ENCODE measurements around the gene GTSE1.

The GTSE1 gene

GRCh38 chr22:46288846-46289243 is 7.8 kb upstream of the GTSE1 start:
- H3K27me3 ChIP-seq (ENCODE audit: control insufficient read depth, insufficient read depth, low read length): no peaks in the 10 kb centered on the region
- H3K4me1 ChIP-seq (ENCODE audit: control insufficient read depth, insufficient read depth, low read length): no peaks in the 10 kb centered on the region
- H3K9ac ChIP-seq (ENCODE audit: low read depth, low read length): no peak overlapping the region
- H3K36me3 ChIP-seq (ENCODE audit: control insufficient read depth, insufficient read depth, low read length): peaks cover 17% of the 10 kb centered on the region
- H3K9me3 ChIP-seq (ENCODE audit: control insufficient read depth, insufficient read depth, low read length): no peaks in the 10 kb centered on the region
- no peak overlapping the region for H3K4me3 ChIP-seq (ENCODE audit: low read depth, low read length)
- H3K27ac ChIP-seq (ENCODE audit: low read depth, low read length): no peak overlapping the region

- Histone ChIP-seq H3K9ac (ENCODE audit: low read depth, low read length) (no peak overlapping the region), H3K9me3 (ENCODE audit: control insufficient read depth, insufficient read depth, low read length) (no peaks in the 10 kb centered on the region), H3K27ac (ENCODE audit: low read depth, low read length) (no peak overlapping the region), H3K36me3 (ENCODE audit: control insufficient read depth, insufficient read depth, low read length) (peaks cover 12% of the 10 kb centered on the region), H3K27me3 (ENCODE audit: control insufficient read depth, insufficient read depth, low read length) (no peaks in the 10 kb centered on the region), H3K4me3 (ENCODE audit: low read depth, low read length) (no peak overlapping the region), H3K4me1 (ENCODE audit: control insufficient read depth, insufficient read depth, low read length) (no peaks in the 10 kb centered on the region)
These were observed 7.3 kb upstream of the GTSE1 start for GRCh38 chr22:46289244-46289891.

- no peak overlapping the region for H3K9ac ChIP-seq (ENCODE audit: low read depth, low read length)
- H3K27me3 ChIP-seq (ENCODE audit: control insufficient read depth, insufficient read depth, low read length): no peaks in the 10 kb centered on the region
- H3K9me3 ChIP-seq (ENCODE audit: control insufficient read depth, insufficient read depth, low read length): no peaks in the 10 kb centered on the region
- no peaks in the 10 kb centered on the region for H3K4me1 ChIP-seq (ENCODE audit: control insufficient read depth, insufficient read depth, low read length)
- H3K4me3 ChIP-seq (ENCODE audit: low read depth, low read length): no peak overlapping the region
- H3K27ac ChIP-seq (ENCODE audit: low read depth, low read length): no peak overlapping the region
- H3K36me3 ChIP-seq (ENCODE audit: control insufficient read depth, insufficient read depth, low read length): peaks cover 4% of the 10 kb centered on the region
These were observed 6.4 kb upstream of the GTSE1 start for GRCh38 chr22:46290121-46290842.

DNA sequence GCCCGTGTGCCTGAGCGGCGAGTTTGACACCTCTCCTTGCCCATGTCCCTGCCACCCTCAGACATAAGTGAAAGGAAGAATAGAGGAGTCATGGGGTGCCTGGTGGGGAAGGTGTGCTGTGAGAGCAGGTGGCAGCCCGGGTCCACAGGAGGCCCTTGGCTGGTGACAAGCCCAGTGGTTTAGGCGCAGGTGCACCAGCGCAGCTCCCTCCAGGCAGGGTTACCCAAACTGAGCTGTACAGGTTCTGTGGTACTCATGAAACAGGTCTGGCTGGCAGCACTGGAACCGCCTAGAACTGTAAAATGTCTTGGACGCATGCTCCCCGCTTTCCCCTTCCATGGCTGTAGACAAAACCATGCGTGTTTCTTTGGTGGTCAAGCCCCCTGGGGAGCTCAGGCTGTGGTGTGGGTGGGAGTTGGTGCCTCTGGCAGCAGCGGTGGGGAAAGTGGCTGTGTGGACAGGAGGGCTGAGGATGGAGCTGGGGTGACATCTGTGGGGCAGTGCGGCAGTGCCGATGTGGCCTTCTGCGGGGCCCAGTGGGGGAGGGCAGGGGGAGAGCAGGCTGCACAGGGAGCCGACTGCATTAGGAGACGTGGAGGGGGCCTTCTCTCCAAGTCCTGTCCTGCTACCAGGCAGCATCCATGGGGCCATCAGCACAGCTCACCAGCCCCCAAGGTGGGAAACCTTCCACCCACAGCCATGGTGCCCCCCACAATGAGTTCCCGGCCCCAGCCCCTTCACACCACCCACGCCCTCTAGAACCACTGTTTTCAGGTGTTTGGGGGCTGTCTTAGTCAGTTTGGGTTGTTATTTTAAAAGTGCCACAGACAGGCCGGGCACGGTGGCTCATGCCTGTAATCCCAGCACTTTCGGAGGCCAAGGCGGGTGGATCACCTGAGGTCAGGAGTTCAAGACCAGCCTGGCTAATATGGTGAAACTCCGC is 5.6 kb upstream of the GTSE1 start:
- Histone ChIP-seq H3K9ac (ENCODE audit: low read depth, low read length) (no peak overlapping the region), H3K4me3 (ENCODE audit: low read depth, low read length) (no peak overlapping the region), H3K4me1 (ENCODE audit: control insufficient read depth, insufficient read depth, low read length) (peaks cover 6% of the 10 kb centered on the region; the same call in 1 of the 2 replicates), H3K27me3 (ENCODE audit: control insufficient read depth, insufficient read depth, low read length) (no peaks in the 10 kb centered on the region), H3K27ac (ENCODE audit: low read depth, low read length) (no peak overlapping the region), H3K9me3 (ENCODE audit: control insufficient read depth, insufficient read depth, low read length) (no peaks in the 10 kb centered on the region), H3K36me3 (ENCODE audit: control insufficient read depth, insufficient read depth, low read length) (peaks cover under 1% of the 10 kb centered on the region; the same call in 1 of the 2 replicates)

GRCh38 chr22:46292173-46292572 is 4.5 kb upstream of the GTSE1 start:
- H3K27ac ChIP-seq (ENCODE audit: low read depth, low read length): no peak overlapping the region
- no peaks in the 10 kb centered on the region for H3K27me3 ChIP-seq (ENCODE audit: control insufficient read depth, insufficient read depth, low read length)
- no peak overlapping the region for H3K9ac ChIP-seq (ENCODE audit: low read depth, low read length)
- H3K9me3 ChIP-seq (ENCODE audit: control insufficient read depth, insufficient read depth, low read length): no peaks in the 10 kb centered on the region
- H3K36me3 ChIP-seq (ENCODE audit: control insufficient read depth, insufficient read depth, low read length): no peaks in the 10 kb centered on the region; the same call in 1 of the 2 replicates
- peaks cover 6% of the 10 kb centered on the region; the same call in 1 of the 2 replicates for H3K4me1 ChIP-seq (ENCODE audit: control insufficient read depth, insufficient read depth, low read length)
- no peak overlapping the region for H3K4me3 ChIP-seq (ENCODE audit: low read depth, low read length)

- H3K27me3 ChIP-seq (ENCODE audit: control insufficient read depth, insufficient read depth, low read length): no peaks in the 10 kb centered on the region
- no peak overlapping the region for H3K27ac ChIP-seq (ENCODE audit: low read depth, low read length)
- peaks cover 6% of the 10 kb centered on the region; the same call in 1 of the 2 replicates for H3K4me1 ChIP-seq (ENCODE audit: control insufficient read depth, insufficient read depth, low read length)
- H3K36me3 ChIP-seq (ENCODE audit: control insufficient read depth, insufficient read depth, low read length): no peaks in the 10 kb centered on the region; the same call in 1 of the 2 replicates
- no peaks in the 10 kb centered on the region for H3K9me3 ChIP-seq (ENCODE audit: control insufficient read depth, insufficient read depth, low read length)
- no peak overlapping the region for H3K9ac ChIP-seq (ENCODE audit: low read depth, low read length)
- no peak overlapping the region for H3K4me3 ChIP-seq (ENCODE audit: low read depth, low read length)
These were observed 3.9 kb upstream of the GTSE1 start for GRCh38 chr22:46292732-46293131.

DNA sequence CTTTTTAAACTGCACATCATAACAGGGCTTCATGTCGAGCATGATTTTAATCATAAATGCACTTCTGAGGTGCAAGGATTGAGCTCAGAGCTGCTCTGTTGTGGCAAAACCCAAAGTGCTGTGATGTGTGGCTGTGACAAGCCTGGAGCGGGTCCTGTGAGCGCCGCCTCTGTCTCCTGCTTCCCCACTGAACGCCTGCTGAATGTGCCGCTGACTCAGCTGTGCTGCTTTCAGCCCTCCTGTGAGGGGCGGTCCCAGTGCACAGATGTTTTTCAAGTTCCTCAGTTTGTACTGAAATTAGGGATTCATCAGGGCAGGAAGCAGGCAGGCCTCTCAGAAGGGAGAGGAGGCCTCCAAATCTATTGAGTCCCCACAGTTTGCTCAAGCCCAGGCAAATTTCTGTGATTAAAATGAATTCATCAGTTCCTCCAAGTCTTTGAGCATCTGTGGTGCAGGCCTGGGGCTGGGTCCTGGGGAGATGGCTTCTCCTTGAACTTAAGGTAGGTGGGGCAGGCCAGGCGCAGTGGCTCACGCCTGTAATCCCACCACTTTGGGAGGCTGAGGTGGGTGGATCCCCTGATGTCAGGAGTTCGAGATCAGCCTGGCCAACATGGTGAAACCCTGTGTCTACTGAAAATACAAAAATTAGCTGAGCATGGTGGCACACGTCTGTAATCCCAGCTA is 3.0 kb upstream of the GTSE1 start:
- H3K4me1 ChIP-seq (ENCODE audit: control insufficient read depth, insufficient read depth, low read length): peaks cover 6% of the 10 kb centered on the region; the same call in 1 of the 2 replicates
- peaks cover 4% of the 10 kb centered on the region for H3K36me3 ChIP-seq (ENCODE audit: control insufficient read depth, insufficient read depth, low read length)
- H3K27me3 ChIP-seq (ENCODE audit: control insufficient read depth, insufficient read depth, low read length): no peaks in the 10 kb centered on the region
- no peak overlapping the region for H3K27ac ChIP-seq (ENCODE audit: low read depth, low read length)
- no peak overlapping the region for H3K9ac ChIP-seq (ENCODE audit: low read depth, low read length)
- no peak overlapping the region for H3K4me3 ChIP-seq (ENCODE audit: low read depth, low read length)
- no peaks in the 10 kb centered on the region for H3K9me3 ChIP-seq (ENCODE audit: control insufficient read depth, insufficient read depth, low read length)

- H3K27me3 ChIP-seq (ENCODE audit: control insufficient read depth, insufficient read depth, low read length): no peaks in the 10 kb centered on the region
- H3K27ac ChIP-seq (ENCODE audit: low read depth, low read length): no peak overlapping the region
- H3K9ac ChIP-seq (ENCODE audit: low read depth, low read length): no peak overlapping the region
- H3K4me3 ChIP-seq (ENCODE audit: low read depth, low read length): no peak overlapping the region
- no peaks in the 10 kb centered on the region for H3K9me3 ChIP-seq (ENCODE audit: control insufficient read depth, insufficient read depth, low read length)
- peaks cover 6% of the 10 kb centered on the region; the same call in 1 of the 2 replicates for H3K4me1 ChIP-seq (ENCODE audit: control insufficient read depth, insufficient read depth, low read length)
- H3K36me3 ChIP-seq (ENCODE audit: control insufficient read depth, insufficient read depth, low read length): peaks cover 13% of the 10 kb centered on the region
These were observed 1.9 kb upstream of the GTSE1 start for GRCh38 chr22:46294784-46295183.

DNA sequence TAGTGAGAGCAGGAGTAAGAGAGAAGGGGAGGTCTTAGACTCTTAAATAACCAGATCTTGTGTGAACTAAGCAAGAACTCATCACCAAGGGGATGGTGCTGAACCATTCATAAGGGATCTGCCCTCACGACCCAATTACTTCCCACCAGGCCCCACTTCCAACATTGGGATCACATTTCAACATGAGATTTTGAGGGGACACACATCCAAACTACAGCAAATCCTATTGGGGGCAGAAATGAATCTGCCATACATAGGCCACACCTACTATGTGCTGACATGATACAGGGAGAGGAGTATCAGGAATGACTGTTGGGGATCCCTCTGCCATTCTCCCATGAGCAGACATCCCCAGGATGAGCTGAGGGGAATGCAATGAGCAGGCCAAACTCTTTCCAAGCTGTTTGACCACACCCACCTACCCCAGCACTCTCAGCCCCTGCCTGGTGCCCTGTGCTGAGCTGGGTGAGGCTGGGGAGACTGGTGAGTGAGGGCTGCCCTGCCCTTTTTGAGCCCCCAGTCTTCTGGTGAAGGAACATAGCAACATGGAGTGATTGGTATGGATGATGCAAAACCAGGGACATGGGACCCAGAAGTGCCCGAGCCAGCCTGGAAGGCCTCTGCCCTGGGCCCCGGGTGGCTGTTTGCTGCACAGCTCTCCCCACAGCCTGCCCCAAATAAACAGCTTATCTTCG is 1.2 kb upstream of the GTSE1 start:
- Histone ChIP-seq H3K27me3 (ENCODE audit: control insufficient read depth, insufficient read depth, low read length) (no peaks in the 10 kb centered on the region), H3K27ac (ENCODE audit: low read depth, low read length) (peak overlapping the region; percentile 86), H3K4me1 (ENCODE audit: control insufficient read depth, insufficient read depth, low read length) (peaks cover 6% of the 10 kb centered on the region; the same call in 1 of the 2 replicates), H3K36me3 (ENCODE audit: control insufficient read depth, insufficient read depth, low read length) (peaks cover 19% of the 10 kb centered on the region), H3K4me3 (ENCODE audit: low read depth, low read length) (peak overlapping the region; percentile 91), H3K9me3 (ENCODE audit: control insufficient read depth, insufficient read depth, low read length) (no peaks in the 10 kb centered on the region), H3K9ac (ENCODE audit: low read depth, low read length) (no peak overlapping the region)
